GM12864 (cell line): ENCODE results near the gene LPAR3.
"Not testable (repeated sequence)": the region's sequence is repeated elsewhere in the genome, so short reads cannot be mapped to it uniquely, and the experiment has no call there.

Experiments
- DNase-seq: peaks from one replicate; pipeline ENCODE4 v3.0.0-alpha.2; 2011; ENCODE audit warnings: low read depth
- H3K4me3 ChIP-seq: 2 replicates; pipeline ENCODE4 v1.5.1; 2011; ENCODE audit warnings: mild to moderate bottlenecking, low read depth, low read length, control low read depth
- CTCF ChIP-seq: IDR thresholded peaks from 2 replicates; pipeline ENCODE4 v1.5.1; 2011; ENCODE audit warnings: low read depth, mild to moderate bottlenecking, moderate library complexity, low read length, control low read depth, inconsistent platforms; ENCODE audit errors: missing control alignments

Gene LPAR3

GRCh38 chr1:84907095-84907827, 14.3 kb upstream of the LPAR3 start:
- no peak for DNase-seq
- no peak for TF ChIP-seq CTCF
- no peak overlapping the region for H3K4me3 ChIP-seq

- DNase-seq, H3K4me3 ChIP-seq: not testable (repeated sequence)
Observed at GRCh38 chr1:84902727-84903126, 9.7 kb upstream of the LPAR3 start.

GRCh38 chr1:84899969-84900368, 7.0 kb upstream of the LPAR3 start:
- no peak for TF ChIP-seq CTCF
- DNase-seq: no peak
- H3K4me3 ChIP-seq: no peak overlapping the region

GRCh38 chr1:84896279-84896678, 3.3 kb upstream of the LPAR3 start:
- H3K4me3 ChIP-seq: no peak overlapping the region
- no peak for DNase-seq
- TF ChIP-seq CTCF: no peak

GRCh38 chr1:84890566-84890965, 2.4 kb downstream of the LPAR3 start:
- no peak overlapping the region for H3K4me3 ChIP-seq
- no peak for TF ChIP-seq CTCF
- no peak for DNase-seq

GRCh38 chr1:84889437-84889836, 3.6 kb downstream of the LPAR3 start:
- no peak for TF ChIP-seq CTCF
- no peak overlapping the region for H3K4me3 ChIP-seq
- no peak for DNase-seq

GRCh38 chr1:84888753-84889152, 4.3 kb downstream of the LPAR3 start:
- no peak for DNase-seq
- H3K4me3 ChIP-seq: no peak overlapping the region
- TF ChIP-seq CTCF: no peak
